DOHH2 (cell line): Measurements from ENCODE around the gene LYPD6.

Source experiments
- H3F3A ChIP-seq: fragments of 200-600 bp; sonication (generic), shearing (Covaris generic); 2 replicates; pipeline ENCODE4 v1.6.0; 2016; ENCODE audit warnings: antibody characterized with exemption, mild to moderate bottlenecking; ENCODE audit not compliant: control insufficient read depth, insufficient read depth
- H3K27ac ChIP-seq: fragments of 200-600 bp; sonication (generic); 2 replicates; pipeline ENCODE4 v1.5.1; 2014; ENCODE audit warnings: low read depth, mild to moderate bottlenecking, low read length, moderate library complexity
- H3K27me3 ChIP-seq: fragments of 200-600 bp; sonication (generic); 2 replicates; pipeline ENCODE4 v1.6.1; 2014; ENCODE audit warnings: mild to moderate bottlenecking, low read length, mixed read lengths; ENCODE audit not compliant: control insufficient read depth
- H3K36me3 ChIP-seq: fragments of 200-600 bp; sonication (generic); 2 replicates; pipeline ENCODE4 v1.6.1; 2014; ENCODE audit warnings: mild to moderate bottlenecking, low read length, moderate library complexity, mixed read lengths; ENCODE audit not compliant: control insufficient read depth
- H3K4me1 ChIP-seq: fragments of 200-600 bp; sonication (generic); 2 replicates; pipeline ENCODE4 v1.6.1; 2014; ENCODE audit warnings: mild to moderate bottlenecking, low read length, mixed read lengths; ENCODE audit not compliant: control insufficient read depth
- H3K4me2 ChIP-seq: fragments of 200-600 bp; sonication (generic); 2 replicates; pipeline ENCODE4 v1.6.0; 2014; ENCODE audit warnings: mild to moderate bottlenecking, low read length, moderate library complexity
- H3K4me3 ChIP-seq: fragments of 200-600 bp; sonication (generic); 2 replicates; pipeline ENCODE4 v1.5.1; 2014; ENCODE audit warnings: mild to moderate bottlenecking, low read length, mixed read lengths
- H3K79me2 ChIP-seq: fragments of 200-600 bp; sonication (generic); 2 replicates; pipeline ENCODE4 v1.6.1; 2014; ENCODE audit warnings: mild to moderate bottlenecking, low read length, mixed read lengths; ENCODE audit not compliant: control insufficient read depth
- H3K9me2 ChIP-seq: fragments of 200-600 bp; sonication (generic); replicated peaks from 2 replicates; pipeline ENCODE4 v1.6.1; 2014; ENCODE audit warnings: mild to moderate bottlenecking, low read length, mixed read lengths; ENCODE audit not compliant: control insufficient read depth
- H3K9me3 ChIP-seq: fragments of 200-600 bp; sonication (generic); 2 replicates; pipeline ENCODE4 v1.6.1; 2014; ENCODE audit warnings: antibody characterized with exemption, low read length, mixed read lengths; ENCODE audit not compliant: control insufficient read depth, insufficient read depth
- H4K20me1 ChIP-seq: fragments of 200-600 bp; sonication (generic); 2 replicates; pipeline ENCODE4 v1.6.0; 2014; ENCODE audit warnings: low read depth, mild to moderate bottlenecking, antibody characterized with exemption, low read length, moderate library complexity; ENCODE audit not compliant: control insufficient read depth, insufficient read depth
- CTCF ChIP-seq: fragments of 200-600 bp; sonication (generic); IDR thresholded peaks from one replicate; pipeline ENCODE4 v1.5.1; 2014; ENCODE audit warnings: antibody characterized with exemption, mild to moderate bottlenecking, low read depth, low read length; ENCODE audit not compliant: poor library complexity, severe bottlenecking
- EZH2phosphoT487 ChIP-seq: fragments of 200-600 bp; sonication (generic); IDR thresholded peaks from 2 replicates; pipeline ENCODE4 v1.6.1; 2017; ENCODE audit warnings: borderline replicate concordance, mild to moderate bottlenecking, antibody characterized with exemption, low read length, moderate library complexity, mixed read lengths

Gene LYPD6

GRCh38 chr2:149465873-149466272 is 135.5 kb downstream of the LYPD6 start:
- no peaks in the 10 kb centered on the region for H3F3A ChIP-seq
- H4K20me1 ChIP-seq: no peaks in the 10 kb centered on the region
- H3K27me3 ChIP-seq: 0 out of 2 replicates have a peak, but pooled peaks cover 2% of the 10 kb centered on the region
- H3K4me3 ChIP-seq: no peak overlapping the region
- no peaks in the 10 kb centered on the region for H3K36me3 ChIP-seq
- H3K4me1 ChIP-seq: no peaks in the 10 kb centered on the region
- TF ChIP-seq EZH2phosphoT487 (no peak), CTCF (no peak)
- H3K79me2 ChIP-seq: no peaks in the 10 kb centered on the region
- no peak overlapping the region for H3K27ac ChIP-seq
- H3K9me3 ChIP-seq: no peaks in the 10 kb centered on the region
- no peaks in the 10 kb centered on the region for H3K9me2 ChIP-seq
- H3K4me2 ChIP-seq: no peak overlapping the region

GRCh38 chr2:149466635-149467034 is 136.2 kb downstream of the LYPD6 start:
- Histone ChIP-seq H3K27ac (no peak overlapping the region), H3K4me2 (no peak overlapping the region)

GRCh38 chr2:149467436-149467835 is 137.0 kb downstream of the LYPD6 start:
- Histone ChIP-seq H3K36me3 (no peaks in the 10 kb centered on the region), H3K9me2 (no peaks in the 10 kb centered on the region), H3F3A (no peaks in the 10 kb centered on the region), H3K79me2 (no peaks in the 10 kb centered on the region), H3K4me3 (no peak overlapping the region), H3K9me3 (no peaks in the 10 kb centered on the region), H3K27ac (no peak overlapping the region), H3K27me3 (0 out of 2 replicates have a peak, but pooled peaks cover 2% of the 10 kb centered on the region), H3K4me1 (no peaks in the 10 kb centered on the region), H4K20me1 (no peaks in the 10 kb centered on the region), H3K4me2 (no peak overlapping the region)
- TF ChIP-seq EZH2phosphoT487 (no peak), CTCF (no peak)

More at GRCh38 chr2:149466635-149467034, 136.2 kb downstream of the LYPD6 start:
- Histone ChIP-seq H3K4me1 (no peaks in the 10 kb centered on the region), H3K27me3 (0 out of 2 replicates have a peak, but pooled peaks cover 2% of the 10 kb centered on the region), H3K79me2 (no peaks in the 10 kb centered on the region), H3K9me2 (no peaks in the 10 kb centered on the region), H3K36me3 (no peaks in the 10 kb centered on the region), H4K20me1 (no peaks in the 10 kb centered on the region), H3F3A (no peaks in the 10 kb centered on the region), H3K9me3 (no peaks in the 10 kb centered on the region), H3K4me3 (no peak overlapping the region)
- TF ChIP-seq EZH2phosphoT487: no peak
- no peak for TF ChIP-seq CTCF
